GM23248 (cell line): ENCODE data around the gene PSMC3. TPM values are rescaled to one million over a fixed set of nuclear protein-coding genes. Genes with fewer than 3 reads are reported as not detected.

Experiments
- DNase-seq: peaks from one replicate; pipeline ENCODE4 v3.0.0-alpha.2; 2015
- H2AFZ ChIP-seq: fragments of 200-600 bp; sonication (generic); 2 replicates; pipeline ENCODE4 v1.6.1; 2016; ENCODE audit warnings: antibody characterized with exemption
- H3F3A ChIP-seq: fragments of 200-600 bp; sonication (generic); 2 replicates; pipeline ENCODE4 v1.6.1; 2016; ENCODE audit warnings: mild to moderate bottlenecking, antibody characterized with exemption, mixed run types; ENCODE audit not compliant: insufficient read depth
- H3K27ac ChIP-seq: fragments of 200-600 bp; sonication (generic); 2 replicates; pipeline ENCODE4 v1.5.1; 2016; ENCODE audit warnings: mild to moderate bottlenecking
- H3K27me3 ChIP-seq: fragments of 200-600 bp; sonication (generic); replicated peaks from 2 replicates; pipeline ENCODE4 v1.6.1; 2016; ENCODE audit warnings: mild to moderate bottlenecking; ENCODE audit not compliant: insufficient read depth
- H3K36me3 ChIP-seq: fragments of 200-600 bp; sonication (generic); 2 replicates; pipeline ENCODE4 v1.6.1; 2016; ENCODE audit warnings: low read depth, mild to moderate bottlenecking
- H3K4me1 ChIP-seq: fragments of 200-600 bp; sonication (generic); 2 replicates; pipeline ENCODE4 v1.6.1; 2016; ENCODE audit warnings: mild to moderate bottlenecking; ENCODE audit not compliant: insufficient read depth
- H3K4me2 ChIP-seq: fragments of 200-600 bp; sonication (generic); one replicate; pipeline ENCODE4 v1.6.1; 2016; ENCODE audit warnings: mild to moderate bottlenecking; ENCODE audit not compliant: unreplicated experiment
- H3K4me3 ChIP-seq: fragments of 200-600 bp; sonication (generic); 2 replicates; pipeline ENCODE4 v1.5.1; 2016; ENCODE audit warnings: mild to moderate bottlenecking
- H3K79me2 ChIP-seq: fragments of 200-600 bp; sonication (generic); 2 replicates; pipeline ENCODE4 v1.6.1; 2016; ENCODE audit warnings: mild to moderate bottlenecking; ENCODE audit not compliant: insufficient read depth
- H3K9ac ChIP-seq: fragments of 200-600 bp; sonication (generic); 2 replicates; pipeline ENCODE4 v1.6.1; 2016; ENCODE audit warnings: mild to moderate bottlenecking
- H3K9me2 ChIP-seq: fragments of 200-600 bp; sonication (generic); 2 replicates; pipeline ENCODE4 v1.6.1; 2016; ENCODE audit warnings: mixed run types, mild to moderate bottlenecking, moderate library complexity; ENCODE audit not compliant: insufficient read depth
- H3K9me3 ChIP-seq: fragments of 200-600 bp; sonication (generic); one replicate; pipeline ENCODE4 v1.6.1; 2017; ENCODE audit warnings: low read depth
- H4K20me1 ChIP-seq: fragments of 200-600 bp; sonication (generic); 2 replicates; pipeline ENCODE4 v1.6.0; 2016; ENCODE audit not compliant: insufficient read depth
- EZH2 ChIP-seq: fragments of 200-600 bp; sonication (generic); IDR thresholded peaks from 2 replicates; pipeline ENCODE4 v1.6.1; 2018; ENCODE audit warnings: antibody characterized with exemption, mild to moderate bottlenecking; ENCODE audit not compliant: insufficient read depth, poor library complexity, severe bottlenecking
- EZH2phosphoT487 ChIP-seq: fragments of 200-600 bp; sonication (generic); IDR thresholded peaks from 2 replicates; pipeline ENCODE4 v1.6.1; 2018; ENCODE audit warnings: antibody characterized with exemption, moderate library complexity, mild to moderate bottlenecking, low read depth; ENCODE audit not compliant: insufficient read depth
- WGBS, 2 experiments: methylation state at CpG; one replicate each; pipeline ENCODE4 v1.1.6; 2015 to 2017; ENCODE audit warnings: low lambda C conversion rate in 2 of 2, low coverage in 1 of 2; ENCODE audit errors: missing lambda C conversion rate in 2 of 2; 5-methylcytosine and 5-hydroxymethylcytosine counted together
- in situ Hi-C: fragments of 300-500 bp; cut with MboI; formaldehyde crosslinking; loops from 2 replicates; pipeline ENCODE4 v1.15.0; 2020
- polyA plus RNA-seq: library from polyadenylated mRNA; unstranded; fragments of >200 nt; fragmentation: Nextera tagmentation; extraction: Ambion mirVana; gene quantifications from 2 replicates; pipeline ENCODE4 v1.2.1, GENCODE V29; 2016
- total RNA-seq: library from RNA; depleted of rRNA; stranded (reverse); fragments of >200 nt; shearing (Covaris generic); gene quantifications from 2 replicates; pipeline ENCODE4 v1.2.3, GENCODE V29; 2014

PSMC3 gene
- total and polyA plus RNA-seq, 2 experiments from 2014 or later: 151 to 212 TPM

DNA sequence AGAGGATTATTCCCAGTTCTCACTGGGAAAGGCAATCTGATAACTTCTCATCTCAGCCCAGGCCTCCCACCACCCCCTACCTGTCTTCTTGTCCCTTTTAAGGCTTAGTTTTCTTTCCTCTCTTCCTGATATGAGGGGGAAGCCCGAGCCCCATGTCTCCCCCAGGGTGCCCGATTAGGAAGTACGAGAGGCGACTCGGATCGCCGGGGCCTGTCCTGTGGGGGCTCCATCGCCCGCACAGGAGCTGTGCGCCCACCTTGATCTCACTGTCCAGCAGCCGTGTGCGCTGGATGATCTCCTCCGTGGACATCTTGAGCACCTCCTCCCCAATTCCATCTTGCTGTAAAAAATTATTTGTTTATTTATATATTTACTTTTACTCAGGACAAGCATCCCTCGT, 628 bp downstream of the PSMC3 start:
- no peaks in the 10 kb centered on the region for H3K27me3 ChIP-seq
- no peaks in the 10 kb centered on the region for H3K9me3 ChIP-seq
- no peaks in the 10 kb centered on the region for H3K9me2 ChIP-seq
- peak; percentile 45 for DNase-seq
- peak overlapping the region; percentile 92 for H3K4me3 ChIP-seq
- peaks cover 6% of the 10 kb centered on the region; the same call in 1 of the 2 replicates for H3F3A ChIP-seq
- WGBS, 2 experiments: 1 to 2% methylated on average over 14 of the region's 14 CpGs
- peak overlapping the region; percentile 98 for H3K4me2 ChIP-seq
- H3K9ac ChIP-seq: peak overlapping the region; percentile 97
- peak overlapping the region; percentile 77 for H3K27ac ChIP-seq
- peaks cover 16% of the 10 kb centered on the region; the same call in 1 of the 2 replicates for H3K36me3 ChIP-seq
- H3K79me2 ChIP-seq: peaks cover 32% of the 10 kb centered on the region
- peak overlapping the region; percentile 98 for H2AFZ ChIP-seq
- peaks cover 10% of the 10 kb centered on the region; the same call in 1 of the 2 replicates for H3K4me1 ChIP-seq
- no peaks in the 10 kb centered on the region for H4K20me1 ChIP-seq
- no peak for TF ChIP-seq EZH2
- no peak for TF ChIP-seq EZH2phosphoT487
- in situ Hi-C loops: no loop called here

DNA sequence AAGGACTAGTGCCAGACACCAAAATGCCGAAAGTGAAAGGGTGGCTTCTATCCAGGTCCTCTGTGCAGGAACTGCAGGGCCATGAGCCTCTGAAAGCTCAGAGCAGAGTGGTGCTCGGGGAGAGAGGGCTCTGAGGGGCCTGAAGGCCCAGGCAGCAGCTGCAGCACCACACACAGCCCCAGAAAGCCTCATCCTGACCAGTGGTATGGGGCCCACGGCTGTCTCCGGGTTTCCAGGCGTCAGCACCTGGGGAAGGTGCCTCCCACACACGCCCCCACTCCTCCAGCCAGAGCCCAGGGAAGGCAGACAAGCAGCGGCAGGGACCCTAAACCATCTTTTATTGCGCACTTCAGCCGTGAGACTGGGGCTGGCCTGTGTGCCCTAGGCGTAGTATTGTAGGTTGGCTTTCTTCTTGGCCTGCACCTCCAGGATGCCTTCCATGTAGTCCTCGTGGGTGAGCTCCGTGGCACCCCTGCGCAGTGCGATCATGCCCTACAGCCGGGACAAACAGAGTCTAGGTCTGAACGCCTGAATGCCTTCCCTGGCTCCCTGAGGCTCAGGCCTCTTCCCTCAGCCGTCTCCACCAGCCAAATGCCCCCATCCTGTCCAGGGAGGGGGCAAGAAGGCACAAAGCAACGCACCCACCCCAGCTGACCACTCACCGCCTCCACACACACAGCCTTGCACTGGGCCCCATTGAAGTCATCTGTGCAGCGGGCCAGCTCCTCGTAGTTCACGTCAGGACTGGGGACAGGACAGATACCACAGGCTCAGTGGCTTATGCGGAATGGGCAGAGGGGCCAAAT, 7.6 kb downstream of the PSMC3 start:
- Histone ChIP-seq H3K9me3 (no peaks in the 10 kb centered on the region), H3K27ac (peak overlapping the region; percentile 30; the same call in 1 of the 2 replicates), H3K4me2 (no peak overlapping the region), H3K4me1 (peaks cover 43% of the 10 kb centered on the region), H3K36me3 (peaks cover 22% of the 10 kb centered on the region; the same call in 1 of the 2 replicates), H4K20me1 (no peaks in the 10 kb centered on the region), H3K9me2 (no peaks in the 10 kb centered on the region), H3K4me3 (no peak overlapping the region), H3K79me2 (peaks cover 18% of the 10 kb centered on the region), H3K27me3 (no peaks in the 10 kb centered on the region), H3K9ac (peak overlapping the region; percentile 21; the same call in 1 of the 2 replicates), H3F3A (peaks cover 50% of the 10 kb centered on the region), H2AFZ (no peak overlapping the region)
- TF ChIP-seq EZH2: no peak
- TF ChIP-seq EZH2phosphoT487: no peak
- peak; percentile 30 for DNase-seq
- in situ Hi-C loops: no loop called here
- WGBS, 2 experiments: 70 to 74% methylated on average over 19 to 23 of the region's 23 CpGs

DNA sequence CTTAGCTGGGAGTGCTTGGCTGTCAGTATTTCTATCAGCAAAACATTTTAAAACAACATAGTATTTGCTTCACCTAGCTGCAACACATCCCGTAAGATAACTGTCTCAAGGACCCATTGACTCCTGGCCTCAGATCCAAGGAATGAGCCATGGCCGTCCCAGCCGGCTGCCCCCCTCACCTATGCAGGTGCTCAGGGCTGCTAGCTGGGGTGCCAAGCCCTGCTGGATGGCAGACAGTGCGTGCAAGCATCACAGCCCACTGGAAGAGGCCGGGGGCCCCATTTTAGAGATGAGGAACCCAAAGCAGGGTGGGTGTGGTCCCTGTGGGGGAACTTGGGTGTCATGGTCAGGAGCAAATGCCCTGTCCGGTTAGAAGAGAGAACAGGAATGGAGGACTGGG, 8.5 kb downstream of the PSMC3 start:
- Histone ChIP-seq H3F3A (peaks cover 58% of the 10 kb centered on the region), H3K4me3 (no peak overlapping the region), H3K9me3 (no peaks in the 10 kb centered on the region), H3K9me2 (no peaks in the 10 kb centered on the region), H3K27me3 (no peaks in the 10 kb centered on the region), H3K27ac (peak overlapping the region; percentile 47), H3K36me3 (peaks cover 17% of the 10 kb centered on the region; the same call in 1 of the 2 replicates), H3K4me2 (no peak overlapping the region), H2AFZ (no peak overlapping the region), H4K20me1 (no peaks in the 10 kb centered on the region), H3K9ac (0 out of 2 replicates have a peak overlapping the region, but pooled peaks have one; percentile 17), H3K79me2 (peaks cover 12% of the 10 kb centered on the region; the same call in 1 of the 2 replicates), H3K4me1 (peaks cover 49% of the 10 kb centered on the region)
- TF ChIP-seq EZH2phosphoT487 (no peak), EZH2 (no peak)
- in situ Hi-C loops: no loop called here
- no peak for DNase-seq
- WGBS, 2 experiments: 76 to 81% methylated on average over 6 of the region's 6 CpGs

DNA sequence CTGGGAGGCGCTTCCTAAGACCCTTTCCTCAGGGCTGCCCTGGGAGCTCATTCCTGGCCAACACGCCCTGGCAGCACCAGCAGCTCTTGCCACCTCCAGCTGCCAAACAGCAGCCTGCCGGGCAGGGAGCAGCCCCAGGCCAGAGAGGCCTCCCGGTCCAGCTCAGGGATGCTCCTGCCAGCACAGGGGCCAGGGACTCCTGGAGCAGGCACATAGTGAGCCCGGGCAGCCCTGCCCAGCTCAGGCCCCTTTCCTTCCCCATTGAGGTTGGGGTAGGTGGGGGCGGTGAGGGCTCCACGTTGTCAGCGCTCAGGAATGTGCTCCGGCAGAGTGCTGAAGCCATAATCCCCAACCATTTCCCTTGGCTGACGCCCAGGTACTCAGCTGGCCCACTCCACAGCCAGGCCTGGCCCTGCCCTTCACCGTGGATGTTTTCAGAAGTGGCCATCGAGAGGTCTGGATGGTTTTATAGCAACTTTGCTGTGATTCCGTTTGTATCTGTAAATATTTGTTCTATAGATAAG, 10.2 kb downstream of the PSMC3 start:
- H2AFZ ChIP-seq: no peak overlapping the region
- H4K20me1 ChIP-seq: no peaks in the 10 kb centered on the region
- no peaks in the 10 kb centered on the region for H3K9me2 ChIP-seq
- in situ Hi-C loops: no loop called here
- peaks cover 27% of the 10 kb centered on the region for H3K79me2 ChIP-seq
- H3K4me3 ChIP-seq: no peak overlapping the region
- peak overlapping the region; percentile 51 for H3K4me2 ChIP-seq
- H3K27me3 ChIP-seq: no peaks in the 10 kb centered on the region
- peaks cover 57% of the 10 kb centered on the region for H3K4me1 ChIP-seq
- peak overlapping the region; percentile 65 for H3K27ac ChIP-seq
- H3K36me3 ChIP-seq: peaks cover 14% of the 10 kb centered on the region; the same call in 1 of the 2 replicates
- H3K9ac ChIP-seq: peak overlapping the region; percentile 52
- 2 to 4% methylated on average over 8 to 13 of the region's 13 CpGs for WGBS, 2 experiments
- TF ChIP-seq EZH2 (no peak), EZH2phosphoT487 (no peak)
- H3K9me3 ChIP-seq: no peaks in the 10 kb centered on the region
- DNase-seq: peak; percentile 97
- H3F3A ChIP-seq: peaks cover 69% of the 10 kb centered on the region
